ENCODE results near the gene OR1L6.

DNA sequence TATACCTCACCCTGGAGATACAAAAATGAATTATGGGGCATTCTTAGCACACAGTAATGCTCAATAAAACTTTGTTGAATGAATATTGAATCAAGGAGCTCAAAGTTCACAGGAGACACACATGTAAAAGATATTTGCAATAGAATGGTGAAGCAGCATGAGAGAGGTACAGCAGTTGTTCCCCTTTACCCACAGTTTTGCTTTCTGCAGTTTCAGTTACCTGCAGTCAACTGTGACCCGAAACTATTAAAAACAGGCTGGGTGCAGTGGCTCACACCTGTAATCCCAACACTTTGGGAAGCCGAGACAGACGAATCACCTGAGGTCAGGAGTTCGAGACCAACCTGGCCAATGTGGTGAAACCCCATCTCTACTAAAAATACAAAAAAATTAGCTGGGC, 44.2 kb downstream of the OR1L6 start:
- TF ChIP-seq FOXK2 (IDR thresholded peaks at IDR 0.05) (no peak), FOXM1 (IDR thresholded peaks at IDR 0.05; ENCODE audit: borderline replicate concordance) (no peak), TARDBP (IDR thresholded peaks at IDR 0.05) (no peak), SP1 (IDR thresholded peaks at IDR 0.05) (no peak), NFRKB (IDR thresholded peaks at IDR 0.05) (no peak), ARNT (IDR thresholded peaks at IDR 0.05) (no peak), SUZ12 (IDR thresholded peaks at IDR 0.05) (no peak), BHLHE40 (IDR thresholded peaks at IDR 0.05; ENCODE audit: borderline replicate concordance) (no peak), CTBP1 (IDR thresholded peaks at IDR 0.05; ENCODE audit: borderline replicate concordance) (no peak), ZNF384 (IDR thresholded peaks at IDR 0.05) (no peak)

All from HEK293T (cell line).